ENCODE results near the gene ABITRAM. TPM values are rescaled to one million over a fixed set of nuclear protein-coding genes. Genes with fewer than 3 reads are reported as not detected.

ABITRAM gene
- total RNA-seq: 1 to 10 TPM; 5.5 to 8.3 TPM

GRCh38 chr9:108934323-108934893, at the start of gene ABITRAM:
Gene ABITRAM (plus strand): TSS chr9:108934400. CDS start chr9:108934487, 87 bp downstream.

GRCh38 chr9:108933718-108934322, 380 bp upstream of the ABITRAM start, which contains the start of gene ELP1:
Gene ELP1 (minus strand): TSS chr9:108934124. CDS start chr9:108931146, 2,978 bp downstream.

Other genes with a start within 250 kb of the ABITRAM start
- gene ACTL7B, start 78.4 kb upstream of the ABITRAM start, total RNA-seq: not detected
- gene ACTL7A, start 72.1 kb upstream of the ABITRAM start, total RNA-seq: not detected
- gene ELP1, start 276 bp upstream of the ABITRAM start, total RNA-seq: 10 to 100 TPM; 28.2 to 34.0 TPM
- 10 to 100 TPM; 23.1 to 25.3 TPM for gene CTNNAL1, start 79.1 kb downstream of the ABITRAM start, total RNA-seq
- gene TMEM245, start 185.5 kb downstream of the ABITRAM start, total RNA-seq: 10 to 100 TPM; 69.9 to 73.3 TPM
- not detected for gene FRRS1L, start 232.8 kb downstream of the ABITRAM start, total RNA-seq

All from melanocyte of skin (primary cell).